Measurements from ENCODE around the gene ORC6. TPM values are rescaled to one million over a fixed set of nuclear protein-coding genes. Genes with fewer than 3 reads are reported as not detected.
"Not testable (repeated sequence)": the region's sequence is repeated elsewhere in the genome, so short reads cannot be mapped to it uniquely, and the experiment has no call there.

Gene ORC6
- total RNA-seq, 1 experiment from 2014 or later: 27.4 TPM

- TF ChIP-seq CTCF (conservative IDR thresholded peaks at IDR 0.05): no peak
- TF ChIP-seq EZH2 (IDR thresholded peaks at IDR 0.05; ENCODE audit: low read depth): no peak
- Histone ChIP-seq H3K9me3 (ENCODE audit: insufficient read depth, low read depth) (no peaks in the 10 kb centered on the region), H3K36me3 (ENCODE audit: low read depth) (peaks cover 12% of the 10 kb centered on the region), H4K20me1 (ENCODE audit: insufficient read depth) (0 out of 2 replicates have a peak, but pooled peaks cover 3% of the 10 kb centered on the region), H3K9me2 (ENCODE audit: insufficient read depth) (no peaks in the 10 kb centered on the region), H3K4me2 (no peak overlapping the region), H3F3A (ENCODE audit: insufficient read depth, low read depth) (no peaks in the 10 kb centered on the region), H3K4me1 (replicated peaks; ENCODE audit: insufficient read depth) (no peaks in the 10 kb centered on the region), H2AFZ (no peak overlapping the region), H3K27ac (no peak overlapping the region), H3K27me3 (ENCODE audit: insufficient read depth, low read depth) (no peaks in the 10 kb centered on the region), H3K4me3 (no peak overlapping the region), H3K79me2 (ENCODE audit: low read depth) (no peaks in the 10 kb centered on the region)
- BruUV-seq (replicated peaks): no TSS peak
- intact Hi-C loops (cut with micrococcal nuclease; ENCODE audit: unreplicated experiment): no loop called here
- no peak for DNase-seq
- POLR2A ChIA-PET (ENCODE audit: unreplicated experiment): no interaction called here
- CTCF ChIA-PET: no interaction called here
Measured at GRCh38 chr16:46662123-46662522, 27.3 kb upstream of the ORC6 start.

- Histone ChIP-seq H3K27me3 (ENCODE audit: insufficient read depth, low read depth) (no peaks in the 10 kb centered on the region), H3K4me2 (no peak overlapping the region), H3K9me2 (ENCODE audit: insufficient read depth) (no peaks in the 10 kb centered on the region), H2AFZ (no peak overlapping the region), H3K27ac (no peak overlapping the region), H3K4me3 (no peak overlapping the region), H3F3A (ENCODE audit: insufficient read depth, low read depth) (0 out of 2 replicates have a peak, but pooled peaks cover 3% of the 10 kb centered on the region), H4K20me1 (ENCODE audit: insufficient read depth) (peaks cover 12% of the 10 kb centered on the region; the same call in 1 of the 2 replicates), H3K36me3 (ENCODE audit: low read depth) (peaks cover 6% of the 10 kb centered on the region; the same call in 1 of the 2 replicates), H3K79me2 (ENCODE audit: low read depth) (no peaks in the 10 kb centered on the region), H3K4me1 (replicated peaks; ENCODE audit: insufficient read depth) (no peaks in the 10 kb centered on the region), H3K9me3 (ENCODE audit: insufficient read depth, low read depth) (no peaks in the 10 kb centered on the region)
- peak in 1 of 2 experiments; percentile 33 for DNase-seq
- intact Hi-C loops (cut with micrococcal nuclease; ENCODE audit: unreplicated experiment): loop anchor here (1.0 to 5.0 kb wide), 2 partner anchors 129 to 235 kb away; no protein-coding TSS in a partner anchor
- POLR2A ChIA-PET (ENCODE audit: unreplicated experiment): no interaction called here
- CTCF ChIA-PET: interaction anchor here (0.5 to 1.2 kb wide), 8 partner anchors 9 to 235 kb away, joined by 3 to 11 read pairs (median 3); no protein-coding TSS in a partner anchor
- TF ChIP-seq CTCF (conservative IDR thresholded peaks at IDR 0.05) (peak; percentile 86), EZH2 (IDR thresholded peaks at IDR 0.05; ENCODE audit: low read depth) (no peak)
- no TSS peak for BruUV-seq (replicated peaks)
Measured at GRCh38 chr16:46673320-46674013, 16.0 kb upstream of the ORC6 start.

GRCh38 chr16:46677943-46678342, 11.5 kb upstream of the ORC6 start:
- H3K9me3 ChIP-seq (ENCODE audit: insufficient read depth, low read depth); H3K4me1 ChIP-seq (replicated peaks; ENCODE audit: insufficient read depth); intact Hi-C loops (cut with micrococcal nuclease; ENCODE audit: unreplicated experiment); H3K9me2 ChIP-seq (ENCODE audit: insufficient read depth); H2AFZ ChIP-seq; H3K27ac ChIP-seq; DNase-seq; H3K4me3 ChIP-seq; H3K4me2 ChIP-seq; H3F3A ChIP-seq (ENCODE audit: insufficient read depth, low read depth); BruUV-seq (replicated peaks); H3K27me3 ChIP-seq (ENCODE audit: insufficient read depth, low read depth): not testable (repeated sequence)
- Histone ChIP-seq H4K20me1 (ENCODE audit: insufficient read depth) (peaks cover 11% of the 10 kb centered on the region; the same call in 1 of the 2 replicates), H3K79me2 (ENCODE audit: low read depth) (peaks cover 16% of the 10 kb centered on the region), H3K36me3 (ENCODE audit: low read depth) (peaks cover 16% of the 10 kb centered on the region)
- POLR2A ChIA-PET (ENCODE audit: unreplicated experiment): interaction anchor here (0.6 kb wide), 1 partner anchor 112 kb away, joined by 11 read pairs; no protein-coding TSS in a partner anchor
- CTCF ChIA-PET: interaction anchor here (0.6 kb wide), 1 partner anchor 11 kb away, joined by 8 read pairs; the partner anchor contains the start of gene ORC6

- DNase-seq; H3K9me2 ChIP-seq (ENCODE audit: insufficient read depth); H3K9me3 ChIP-seq (ENCODE audit: insufficient read depth, low read depth); CTCF ChIA-PET; intact Hi-C loops (cut with micrococcal nuclease; ENCODE audit: unreplicated experiment); H3K27me3 ChIP-seq (ENCODE audit: insufficient read depth, low read depth); H3K4me3 ChIP-seq; H3F3A ChIP-seq (ENCODE audit: insufficient read depth, low read depth); BruUV-seq (replicated peaks); H3K4me2 ChIP-seq; H2AFZ ChIP-seq; H3K27ac ChIP-seq: not testable (repeated sequence)
- peaks cover 11% of the 10 kb centered on the region for H3K4me1 ChIP-seq (replicated peaks; ENCODE audit: insufficient read depth)
- POLR2A ChIA-PET (ENCODE audit: unreplicated experiment): interaction anchor here (0.6 kb wide), 1 partner anchor 285 kb away, joined by 4 read pairs; no protein-coding TSS in a partner anchor
- peaks cover 55% of the 10 kb centered on the region for H3K79me2 ChIP-seq (ENCODE audit: low read depth)
- H3K36me3 ChIP-seq (ENCODE audit: low read depth): peaks cover 16% of the 10 kb centered on the region
- peaks cover 47% of the 10 kb centered on the region for H4K20me1 ChIP-seq (ENCODE audit: insufficient read depth)
Measured at GRCh38 chr16:46681867-46682266, 7.6 kb upstream of the ORC6 start.
